ENCODE measurements around the gene FOSB.
A peak's percentile ranks its signal among the peaks of the same experiment; 100 is the strongest.
"Not testable (repeated sequence)": the region's sequence is repeated elsewhere in the genome, so short reads cannot be mapped to it uniquely, and the experiment has no call there.

The FOSB gene

GRCh38 chr19:45505996-45506245 lies 38.1 kb downstream of the FOSB start:
- no peak for DNase-seq (ENCODE audit: low read depth in 3 of 3)

- peak; percentile 98 to 99 (median 99) for DNase-seq (ENCODE audit: low read depth in 3 of 3)
Observed at GRCh38 chr19:45506246-45506988, 38.6 kb downstream of the FOSB start.

- peak; percentile 71 to 85 (median 83) for DNase-seq (ENCODE audit: low read depth in 3 of 3)
Observed at GRCh38 chr19:45506989-45507871, 39.4 kb downstream of the FOSB start, which contains the start of gene VASP. TSS of gene VASP (plus strand) at chr19:45507479. CDS start at chr19:45507772, 293 bp downstream.

GRCh38 chr19:45507872-45508416 lies 40.1 kb downstream of the FOSB start:
- DNase-seq (ENCODE audit: low read depth in 3 of 3), result no peak

GRCh38 chr19:45508417-45508860 lies 40.6 kb downstream of the FOSB start:
- peak in 1 of 3 experiments; percentile 43 for DNase-seq (ENCODE audit: low read depth in 3 of 3)

GRCh38 chr19:45508861-45509691 lies 41.3 kb downstream of the FOSB start:
- no peak for DNase-seq (ENCODE audit: low read depth in 3 of 3)

- no peak for DNase-seq (ENCODE audit: low read depth in 3 of 3)
Observed at GRCh38 chr19:45509692-45510015, 41.9 kb downstream of the FOSB start.

- not testable (repeated sequence) for DNase-seq (ENCODE audit: low read depth in 3 of 3)
Observed at GRCh38 chr19:45510352-45510751, 42.6 kb downstream of the FOSB start.

- DNase-seq (ENCODE audit: low read depth in 3 of 3), result no peak
Observed at GRCh38 chr19:45511074-45511473, 43.3 kb downstream of the FOSB start.

GRCh38 chr19:45512881-45513483 lies 45.2 kb downstream of the FOSB start:
- DNase-seq (ENCODE audit: low read depth in 3 of 3), result no peak

- no peak for DNase-seq (ENCODE audit: low read depth in 3 of 3)
Observed at GRCh38 chr19:45514376-45515051, 46.7 kb downstream of the FOSB start.

- DNase-seq (ENCODE audit: low read depth in 3 of 3), result no peak
Observed at GRCh38 chr19:45515081-45515624, 47.4 kb downstream of the FOSB start.

GRCh38 chr19:45515807-45516401 lies 48.1 kb downstream of the FOSB start:
- no peak for DNase-seq (ENCODE audit: low read depth in 3 of 3)

- DNase-seq (ENCODE audit: low read depth in 3 of 3), result no peak
Observed at GRCh38 chr19:45517238-45517637, 49.4 kb downstream of the FOSB start.

GRCh38 chr19:45517641-45518468 lies 50.1 kb downstream of the FOSB start:
- no peak for DNase-seq (ENCODE audit: low read depth in 3 of 3)

GRCh38 chr19:45518469-45518826 lies 50.7 kb downstream of the FOSB start:
- DNase-seq (ENCODE audit: low read depth in 3 of 3), result no peak

GRCh38 chr19:45522010-45522941 lies 54.5 kb downstream of the FOSB start:
- no peak for DNase-seq (ENCODE audit: low read depth in 3 of 3)

- DNase-seq (ENCODE audit: low read depth in 3 of 3), result peak; percentile 41 to 51 (median 50)
Observed at GRCh38 chr19:45523642-45524256, 56.0 kb downstream of the FOSB start.

Data from stimulated activated CD4-positive, alpha-beta T cell treated with anti-CD3 and anti-CD28 coated beads, TNF-alpha, amount 100 ng/mL, for 4 hours (primary cell).